Endothelial cell of umbilical vein (primary cell): ENCODE data around the gene C10orf71.

Experiments used
- CTCF ChIP-seq, 2 donors: IDR thresholded peaks; 1 replicate in 1 of 2; 2 replicates in 1 of 2; pipeline ENCODE4 v1.5.1; 2011; ENCODE audit warnings: low read length in 2 of 2, mild to moderate bottlenecking in 2 of 2, moderate library complexity in 2 of 2, control low read depth in 1 of 2, inconsistent platforms in 1 of 2, low read depth in 1 of 2; ENCODE audit not compliant: insufficient read depth in 1 of 2; ENCODE audit errors: extremely low read depth in 1 of 2
- GATA2 ChIP-seq: IDR thresholded peaks from 2 replicates; pipeline ENCODE4 v1.7.0; 2011; ENCODE audit warnings: low read depth, mild to moderate bottlenecking, moderate library complexity, mixed read lengths, low read length; ENCODE audit not compliant: insufficient read length, insufficient read depth
- MYC ChIP-seq: IDR thresholded peaks from one replicate; pipeline ENCODE4 v1.6.1; 2011; ENCODE audit warnings: mild to moderate bottlenecking, low read depth, low read length
- POLR2A ChIP-seq: IDR thresholded peaks from 2 replicates; pipeline ENCODE4 v1.6.1; 2012; ENCODE audit warnings: low read depth, mild to moderate bottlenecking, control low read depth, low read length
- POLR2AphosphoS5 ChIP-seq: IDR thresholded peaks from 2 replicates; pipeline ENCODE4 v1.6.1; 2012; ENCODE audit warnings: low read depth, mild to moderate bottlenecking, control low read depth, low read length, moderate library complexity; ENCODE audit not compliant: insufficient read depth

GRCh38 chr10:49273626-49274025 lies 25.3 kb upstream of the C10orf71 start:
- TF ChIP-seq CTCF (IDR thresholded peaks at IDR 0.05; ENCODE audit: extremely low read depth in 1 of 2, insufficient read depth in 1 of 2, low read depth in 1 of 2, low read length in 2 of 2) (no peak), MYC (no peak), GATA2 (no peak), POLR2A (no peak), POLR2AphosphoS5 (no peak)
